Stimulated activated CD4-positive, alpha-beta T cell treated with anti-CD3 and anti-CD28 coated beads, TNF-alpha, amount 100 ng/mL, for 1 hour (primary cell): ENCODE data around the gene GRIN2D.
"Not testable (repeated sequence)": the region's sequence is repeated elsewhere in the genome, so short reads cannot be mapped to it uniquely, and the experiment has no call there.

Experiments used
- DNase-seq, 3 donors: peaks; one replicate each; pipeline ENCODE4 v3.0.0-alpha.2; 2020; ENCODE audit warnings: low read depth in 3 of 3, low spot score in 1 of 3

Gene GRIN2D

DNA sequence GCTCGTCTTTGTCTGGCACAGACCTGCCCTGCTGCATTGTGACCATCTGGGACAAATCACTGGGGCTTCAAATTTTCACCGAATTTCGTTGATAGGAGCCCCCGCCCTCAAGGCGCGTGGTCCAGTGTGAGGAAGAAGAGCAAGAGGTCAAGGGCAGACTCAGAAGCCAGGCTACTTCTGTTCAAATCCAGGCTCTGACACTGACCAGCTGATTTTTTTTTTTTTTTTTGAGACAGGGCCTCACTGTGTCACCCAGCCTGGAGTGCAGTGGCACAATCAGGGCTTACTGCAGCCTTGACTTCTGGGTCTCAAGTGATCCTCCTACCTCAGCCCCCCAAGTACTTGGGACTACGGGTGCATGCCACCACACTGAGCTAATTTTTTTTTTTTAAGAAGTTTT is 22.1 kb upstream of the GRIN2D start:
- no peak for DNase-seq

DNA sequence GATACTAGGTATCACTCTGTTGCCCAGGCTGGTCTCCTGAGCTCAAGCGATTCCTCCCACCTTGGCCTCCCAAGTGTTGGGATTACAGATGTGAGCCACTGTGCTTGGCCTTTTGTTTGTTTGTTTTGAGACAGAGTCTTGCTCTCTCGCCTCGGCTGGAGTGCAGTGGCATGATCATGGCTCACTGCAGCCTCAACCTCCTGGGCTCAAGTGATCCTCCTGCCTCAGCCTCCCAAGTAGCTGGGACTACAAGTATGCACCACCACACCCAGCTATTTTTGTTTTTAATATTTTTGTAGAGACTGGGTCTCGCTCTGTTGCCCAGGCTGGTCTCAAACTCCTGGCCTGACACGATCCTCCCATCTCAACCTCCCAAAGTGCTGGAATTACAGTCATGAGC is 21.7 kb upstream of the GRIN2D start:
- DNase-seq, result not testable (repeated sequence)

DNA sequence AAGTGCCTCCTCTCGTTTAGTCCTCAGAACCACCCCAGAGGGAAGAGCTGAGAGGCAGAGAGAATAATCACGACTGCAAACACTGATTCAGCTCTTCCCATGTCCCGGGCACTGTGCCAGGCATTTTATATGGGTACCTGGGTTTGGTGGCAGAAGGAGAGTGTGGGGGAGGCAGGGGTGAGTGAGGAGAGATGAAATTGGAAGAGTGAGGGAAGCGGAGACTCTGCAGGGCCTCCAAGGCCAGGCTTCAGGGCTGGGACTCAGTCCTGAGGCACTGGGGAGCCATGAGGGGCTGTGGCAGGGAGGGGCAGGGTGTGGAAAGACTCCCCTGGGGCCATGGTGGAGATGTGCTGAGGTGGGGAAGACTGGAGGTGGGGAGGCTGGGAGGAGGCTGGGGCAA is 20.6 kb upstream of the GRIN2D start:
- DNase-seq, result no peak

DNA sequence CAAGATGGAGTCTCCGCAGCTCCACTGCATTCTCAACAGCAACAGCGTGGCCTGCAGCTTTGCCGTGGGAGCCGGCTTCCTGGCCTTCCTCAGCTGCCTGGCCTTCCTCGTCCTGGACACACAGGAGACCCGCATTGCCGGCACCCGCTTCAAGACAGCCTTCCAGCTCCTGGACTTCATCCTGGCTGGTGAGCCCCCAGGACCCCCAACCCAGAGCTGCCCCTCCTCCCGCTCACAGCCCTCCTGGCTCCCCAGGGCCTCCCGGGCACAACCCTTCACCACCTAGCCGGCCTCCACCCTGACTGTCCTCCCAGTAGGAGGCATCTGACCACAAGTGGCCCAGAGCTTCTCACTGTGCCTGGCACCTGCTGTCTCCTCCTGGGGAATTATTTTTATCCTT is 19.9 kb upstream of the GRIN2D start:
- DNase-seq, result no peak

DNA sequence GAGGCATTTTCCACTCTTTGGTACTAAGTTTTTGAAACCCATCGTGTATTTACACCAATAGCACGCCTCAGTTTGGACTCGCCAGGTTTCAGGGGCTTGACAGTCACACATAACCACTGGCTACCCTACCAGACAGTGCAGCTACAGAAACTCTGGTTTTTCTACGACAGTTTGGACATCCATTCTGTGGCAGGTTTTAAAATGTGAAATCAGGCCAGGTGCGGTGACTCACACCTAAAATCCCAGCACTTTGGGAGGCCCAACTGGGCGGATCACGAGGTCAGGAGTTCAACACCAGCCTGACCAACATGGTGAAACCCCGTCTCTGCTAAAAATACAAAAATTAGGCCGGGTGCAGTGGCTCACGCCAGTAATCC is 15.3 kb upstream of the GRIN2D start:
- no peak for DNase-seq

DNA sequence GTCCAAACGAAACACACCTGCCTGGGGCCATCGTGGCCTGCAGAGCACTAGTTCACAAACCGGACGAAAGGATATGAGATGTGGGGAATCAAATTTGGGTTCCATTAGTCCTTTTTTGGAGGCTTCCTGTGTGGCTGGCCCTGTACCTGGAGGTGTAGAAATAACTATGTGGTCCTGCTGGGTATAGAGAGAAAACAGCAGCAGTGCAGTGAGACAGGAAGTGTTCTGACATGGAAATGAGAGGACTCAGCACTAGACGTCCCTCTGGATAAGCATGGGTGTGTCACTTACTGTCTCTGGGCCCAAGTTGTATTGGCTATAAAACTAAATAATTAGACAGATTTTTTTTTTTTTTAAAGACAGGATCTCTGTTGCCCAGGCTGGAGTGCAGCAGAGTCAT is 14.4 kb upstream of the GRIN2D start:
- DNase-seq, result no peak

DNA sequence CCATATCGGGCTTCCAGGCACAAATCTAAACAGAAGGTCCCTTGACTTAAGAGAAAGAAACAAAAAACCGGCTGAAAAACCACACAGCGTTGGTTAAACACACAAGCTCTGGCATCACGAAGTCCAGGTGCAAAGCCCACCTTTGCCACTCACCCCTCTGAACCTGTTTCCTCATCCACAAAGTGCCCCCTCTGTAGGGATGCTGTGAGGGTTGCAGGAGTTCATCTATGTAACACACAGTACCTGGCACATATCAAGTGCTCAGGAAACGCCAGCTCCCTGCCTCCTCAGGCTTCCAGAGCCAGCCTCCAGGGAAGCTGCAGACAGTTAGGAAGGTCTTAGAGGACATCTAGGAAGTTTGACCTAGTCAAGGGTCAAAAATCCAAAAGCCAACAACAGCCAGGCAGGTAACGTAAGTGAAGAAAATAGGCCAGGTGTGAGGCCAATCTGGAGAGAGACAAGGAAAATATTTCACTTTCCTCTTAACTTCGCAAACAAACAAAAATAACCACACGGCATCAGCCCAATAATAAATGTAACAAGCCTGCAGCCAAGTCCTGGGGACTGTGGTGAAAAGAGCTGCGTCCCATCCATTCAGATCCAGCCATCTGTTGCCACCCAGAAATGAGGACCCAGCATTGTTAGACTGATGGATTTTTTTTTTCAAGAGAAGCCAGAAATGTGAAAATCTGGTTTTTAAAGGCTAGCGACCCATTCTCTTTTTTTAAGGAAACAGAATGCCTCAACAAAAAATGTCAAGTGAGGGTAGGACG is 12.1 kb upstream of the GRIN2D start:
- no peak for DNase-seq

DNA sequence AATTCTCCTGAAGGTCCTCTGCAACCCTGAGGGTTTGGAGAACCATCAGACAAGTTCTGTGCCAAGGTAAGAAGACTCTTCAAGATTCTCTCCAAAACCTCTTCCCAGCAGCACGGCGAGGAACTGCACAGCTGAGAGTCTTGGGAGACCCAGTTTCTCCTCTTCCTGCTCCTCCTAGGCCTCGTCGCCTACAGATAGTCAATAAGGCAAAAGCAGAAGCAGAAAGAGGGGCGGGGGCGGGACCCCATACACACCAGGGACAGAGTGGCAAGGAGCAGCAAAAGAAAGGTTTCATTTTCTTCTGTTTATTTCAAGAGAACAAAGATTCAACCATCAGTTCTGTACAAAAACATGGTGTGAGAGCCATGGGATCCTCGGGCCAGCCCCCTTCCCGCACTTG is 11.2 kb upstream of the GRIN2D start:
- DNase-seq, result no peak

DNA sequence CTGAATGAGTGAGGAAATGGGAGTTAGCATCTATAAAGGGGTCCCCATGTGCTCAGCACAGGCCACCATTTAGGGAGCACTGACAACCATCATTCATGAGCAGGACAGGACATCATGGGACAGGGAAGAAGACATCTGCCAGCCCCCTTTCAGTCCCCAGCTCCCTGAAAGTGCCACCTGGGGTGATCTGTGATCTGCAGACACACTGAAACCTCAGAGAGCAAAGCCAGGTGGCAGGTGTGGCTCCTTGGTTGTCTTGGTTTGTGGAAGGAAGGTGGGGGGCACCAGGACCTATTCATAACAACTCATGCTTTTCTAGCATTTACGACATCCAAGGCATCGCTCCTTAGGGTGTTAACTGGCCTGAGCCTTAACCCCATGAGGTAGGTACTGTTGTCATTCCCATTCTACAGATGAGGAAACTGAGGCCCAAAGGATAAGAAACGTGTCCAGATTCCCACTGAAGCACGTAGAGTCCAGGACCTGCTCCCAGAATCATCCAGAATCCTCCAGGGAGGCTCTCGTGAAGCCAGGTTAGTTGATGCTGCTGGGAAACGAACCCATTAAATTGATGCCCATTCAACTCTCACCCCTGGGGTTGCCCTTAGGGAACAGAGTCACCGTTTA is 7.9 kb upstream of the GRIN2D start:
- no peak for DNase-seq

DNA sequence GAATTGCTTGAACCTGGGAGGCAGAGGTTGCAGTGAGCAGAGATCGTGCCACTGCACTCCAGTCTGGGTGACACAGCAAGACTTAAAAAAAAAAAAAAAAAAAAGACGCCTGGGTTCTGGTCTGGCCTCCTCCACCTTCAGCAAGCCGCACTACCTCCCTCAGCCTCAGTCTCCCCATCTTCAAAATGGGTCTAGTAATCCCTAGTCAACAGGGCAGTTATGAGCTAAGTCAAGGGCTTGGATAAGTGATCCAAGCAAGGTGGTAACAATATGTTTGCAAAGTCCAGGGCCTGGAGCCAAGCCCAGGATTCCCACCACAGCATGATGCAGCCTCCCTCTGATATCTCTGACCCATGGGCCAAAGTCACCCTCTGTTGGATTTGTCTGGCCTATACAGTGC is 6.5 kb upstream of the GRIN2D start:
- DNase-seq, result no peak

DNA sequence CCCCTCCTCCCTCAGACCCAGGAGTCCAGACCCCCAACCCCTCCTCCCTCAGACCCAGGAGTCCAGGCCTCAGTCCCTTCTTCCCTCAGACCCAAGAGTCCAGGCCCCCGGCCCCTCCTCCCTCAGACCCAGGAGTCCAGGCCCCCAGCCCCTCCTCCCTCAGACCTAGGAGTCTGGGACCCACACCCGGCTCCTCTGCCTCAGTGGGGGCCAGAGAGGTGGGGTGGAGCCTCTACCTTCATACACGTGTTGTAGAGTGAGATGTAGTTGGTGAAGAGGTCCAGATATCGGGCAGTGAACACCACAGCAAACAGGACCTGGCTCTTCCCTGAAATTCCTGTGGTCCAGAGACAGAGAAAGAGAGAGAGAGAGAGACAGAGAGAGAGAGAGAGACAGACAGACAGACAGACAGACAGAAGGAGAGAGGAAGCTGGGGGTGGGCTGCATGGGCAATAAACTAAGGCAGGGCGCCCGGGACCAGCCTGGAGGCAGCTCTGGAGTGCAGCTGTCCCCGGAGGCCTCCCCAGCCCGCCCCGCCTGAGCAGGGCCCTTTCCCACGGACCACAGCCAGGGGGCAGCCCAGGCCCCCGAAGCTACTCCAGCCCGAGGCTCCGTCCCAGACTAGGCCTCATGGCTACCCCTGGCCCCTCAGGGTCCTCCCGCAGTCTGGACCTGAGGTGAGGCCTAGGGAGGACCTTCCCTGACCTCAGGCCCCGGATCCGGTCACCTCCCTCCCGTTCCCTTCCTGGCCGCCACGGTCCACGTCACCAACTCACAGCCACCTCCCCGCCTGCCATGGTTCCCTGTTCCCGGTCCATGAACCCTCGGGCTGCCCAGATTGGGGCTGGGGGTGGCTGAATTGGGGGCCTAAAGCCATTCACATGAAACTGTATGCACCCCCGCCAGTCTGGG is 3.0 kb upstream of the GRIN2D start:
- DNase-seq, result peak in 2 of 3 donors; percentile 31 to 55

DNA sequence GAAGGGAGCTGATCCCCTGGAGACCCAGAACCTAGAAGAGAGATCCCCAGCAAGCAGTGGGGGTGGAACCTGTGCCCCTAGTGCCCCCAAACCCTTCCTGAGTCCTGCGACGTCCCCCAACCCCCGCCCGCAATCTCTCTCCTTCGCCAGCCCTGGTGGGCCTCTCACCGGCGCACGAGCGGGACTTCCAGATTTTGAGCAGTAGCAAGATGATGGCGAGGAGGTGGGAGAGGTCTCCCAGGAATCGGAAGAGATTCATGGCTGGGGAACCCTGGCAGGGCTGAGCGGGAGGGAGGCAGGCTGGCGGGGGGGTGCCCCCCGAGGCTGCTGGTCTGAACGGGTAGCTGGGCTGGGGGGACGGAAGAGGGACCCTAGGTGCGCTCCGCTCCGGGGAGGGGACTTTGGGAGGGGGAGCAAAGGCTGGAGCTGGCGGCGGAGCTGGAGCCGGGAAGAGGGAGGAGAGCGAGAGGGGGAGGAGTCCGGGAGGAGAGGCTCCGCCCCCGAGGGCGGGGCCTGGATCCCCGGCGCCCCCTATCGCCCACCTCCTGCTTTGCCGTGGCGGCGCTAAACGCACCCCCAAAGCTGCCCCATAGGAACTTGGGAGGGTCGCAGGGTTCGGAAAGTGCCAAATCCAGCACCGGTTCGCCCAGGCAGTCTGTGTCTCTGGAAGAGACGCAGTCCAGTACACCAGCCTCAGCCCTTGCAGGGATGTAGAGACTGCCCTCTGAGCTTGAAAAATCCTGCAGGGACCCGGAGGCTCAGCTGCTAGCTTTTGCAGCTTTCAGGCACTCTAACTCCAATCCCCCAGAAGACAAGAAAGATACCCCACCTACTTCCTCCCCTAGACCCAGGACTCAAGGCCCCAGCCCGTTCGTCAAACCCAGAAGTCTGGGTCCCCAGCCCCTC is 2.1 kb upstream of the GRIN2D start, which contains the start of gene KDELR1:
Gene KDELR1, minus strand, starts transcription at position 452 of the 906 bp plus-strand sequence. Its CDS starts 193 bp downstream, at position 259.
- peak; percentile 25 to 66 (median 61) for DNase-seq

DNA sequence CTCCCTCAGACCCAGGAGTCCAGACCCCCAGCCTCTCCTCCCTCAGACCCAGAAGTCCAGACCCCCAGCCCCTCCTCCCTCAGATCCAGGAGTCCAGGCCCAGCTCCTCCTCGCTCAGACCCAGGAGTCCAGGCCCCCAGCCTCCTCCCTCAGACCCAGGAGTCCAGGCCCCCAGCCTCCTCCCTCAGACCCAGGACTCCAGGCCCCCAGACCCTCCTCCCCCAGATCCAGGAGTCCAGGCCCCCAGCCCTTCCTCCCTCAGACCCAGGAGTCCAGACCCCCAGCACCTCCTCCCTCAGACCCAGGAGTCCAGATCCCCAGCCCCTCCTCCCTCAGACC is 1.5 kb upstream of the GRIN2D start:
- not testable (repeated sequence) for DNase-seq

DNA sequence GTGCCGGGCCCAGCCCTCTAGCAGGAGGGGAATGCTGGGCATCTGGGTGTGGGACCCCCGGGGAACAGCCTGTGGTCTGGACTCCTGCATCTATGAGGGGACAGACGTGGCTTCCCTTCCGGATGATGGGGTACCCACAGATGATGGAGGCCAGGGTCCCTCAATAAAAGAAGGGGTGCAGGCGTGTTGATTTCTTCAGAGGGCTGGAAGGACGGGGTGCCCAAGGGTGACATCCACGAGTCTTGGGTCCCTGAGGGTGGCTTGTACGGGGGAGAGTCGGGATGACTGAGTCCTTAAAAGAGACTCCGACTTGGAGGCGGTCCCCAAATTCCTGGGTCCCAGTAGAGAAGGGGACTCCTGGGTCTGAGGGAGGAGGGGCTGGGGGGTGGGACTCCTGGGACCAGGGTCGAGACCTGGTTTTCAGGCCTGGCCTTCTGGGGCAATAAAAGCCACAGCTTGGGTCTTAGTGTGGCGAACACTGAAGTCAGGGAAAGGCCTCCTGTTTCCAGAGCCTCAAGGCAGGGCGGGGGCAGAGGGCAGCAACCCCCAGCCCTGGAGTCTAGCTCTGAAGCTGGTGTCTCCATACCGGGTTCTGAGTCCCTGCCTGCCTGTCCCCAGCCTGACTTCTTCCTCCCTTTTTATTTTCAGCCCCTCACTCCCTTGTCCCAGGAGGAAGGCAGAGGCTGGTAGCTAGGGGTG is 459 bp upstream of the GRIN2D start:
- no peak for DNase-seq

DNA sequence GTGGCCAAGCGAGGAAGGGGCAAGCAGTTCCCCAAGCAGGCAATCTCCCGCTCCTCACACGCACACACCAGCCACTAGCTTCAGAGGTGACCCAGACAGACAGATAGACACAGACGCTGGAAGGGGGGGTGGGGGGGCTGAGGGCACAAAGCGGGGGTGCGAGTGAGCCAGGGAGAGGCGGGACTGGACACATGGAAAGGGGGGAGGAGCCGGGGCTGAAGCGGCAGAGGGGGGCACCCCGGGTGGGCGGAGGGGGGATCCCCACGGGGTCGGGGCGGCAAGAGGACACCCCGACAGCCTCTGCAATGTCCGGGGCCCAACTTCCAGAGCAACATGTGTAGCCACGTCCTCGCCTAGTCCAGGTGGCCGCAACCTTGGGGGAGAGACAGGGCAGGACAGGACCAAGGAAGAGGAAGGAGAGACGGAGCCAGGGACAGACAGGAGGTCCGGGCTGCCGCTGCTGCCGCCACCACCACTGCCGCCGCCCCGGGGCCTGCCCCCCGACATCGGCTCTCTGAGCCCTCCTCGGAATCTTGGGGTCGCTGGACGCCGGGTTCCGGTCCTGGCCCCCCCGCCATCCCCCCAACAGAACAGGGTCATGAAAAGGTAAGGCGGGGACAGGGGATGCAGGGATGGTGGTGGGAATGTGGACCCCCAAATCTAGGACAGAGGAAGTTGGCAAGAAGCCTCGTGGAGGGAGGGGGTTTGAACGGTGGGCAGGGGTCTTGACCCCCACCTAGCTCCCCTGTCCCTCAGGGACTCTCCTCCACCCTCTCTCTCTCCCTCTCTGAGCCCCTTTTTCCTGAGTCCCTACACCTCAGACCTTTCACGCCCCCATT is 1.1 kb downstream of the GRIN2D start:
- DNase-seq, result no peak

DNA sequence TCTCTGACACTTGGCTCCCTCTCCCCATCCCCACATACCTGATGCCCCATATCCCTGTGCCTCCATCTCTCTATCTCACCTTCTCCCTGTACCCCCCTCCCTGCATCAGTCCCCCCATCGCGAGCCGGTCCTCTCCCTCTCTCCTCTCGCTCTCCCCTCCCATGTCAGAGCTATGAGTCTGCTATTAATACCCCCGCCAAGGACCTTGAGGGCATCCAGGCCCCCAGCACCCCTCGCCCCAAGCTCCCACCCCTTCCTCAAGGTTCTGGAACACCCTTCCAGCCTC is 1.6 kb downstream of the GRIN2D start:
- no peak for DNase-seq

DNA sequence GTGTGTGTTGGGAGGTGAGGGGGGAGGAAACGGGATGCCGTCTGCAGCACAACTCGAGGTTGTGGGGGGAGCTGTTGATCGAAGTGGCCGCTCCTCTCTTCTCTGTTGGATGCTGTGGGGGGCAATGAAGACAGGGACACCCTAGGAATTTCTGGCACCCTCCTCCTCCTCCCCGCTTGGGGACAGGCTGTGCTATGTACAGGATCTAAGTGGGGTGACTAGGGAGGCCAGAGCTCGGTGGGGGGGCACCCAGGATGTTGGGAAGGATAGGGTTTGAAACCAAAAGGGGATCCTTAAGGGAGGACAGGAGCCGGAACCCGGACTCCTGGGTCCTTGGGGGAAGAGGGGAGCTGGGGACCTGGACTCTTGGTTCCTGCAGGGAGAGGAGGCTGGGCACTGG is 2.0 kb downstream of the GRIN2D start:
- DNase-seq, result no peak

DNA sequence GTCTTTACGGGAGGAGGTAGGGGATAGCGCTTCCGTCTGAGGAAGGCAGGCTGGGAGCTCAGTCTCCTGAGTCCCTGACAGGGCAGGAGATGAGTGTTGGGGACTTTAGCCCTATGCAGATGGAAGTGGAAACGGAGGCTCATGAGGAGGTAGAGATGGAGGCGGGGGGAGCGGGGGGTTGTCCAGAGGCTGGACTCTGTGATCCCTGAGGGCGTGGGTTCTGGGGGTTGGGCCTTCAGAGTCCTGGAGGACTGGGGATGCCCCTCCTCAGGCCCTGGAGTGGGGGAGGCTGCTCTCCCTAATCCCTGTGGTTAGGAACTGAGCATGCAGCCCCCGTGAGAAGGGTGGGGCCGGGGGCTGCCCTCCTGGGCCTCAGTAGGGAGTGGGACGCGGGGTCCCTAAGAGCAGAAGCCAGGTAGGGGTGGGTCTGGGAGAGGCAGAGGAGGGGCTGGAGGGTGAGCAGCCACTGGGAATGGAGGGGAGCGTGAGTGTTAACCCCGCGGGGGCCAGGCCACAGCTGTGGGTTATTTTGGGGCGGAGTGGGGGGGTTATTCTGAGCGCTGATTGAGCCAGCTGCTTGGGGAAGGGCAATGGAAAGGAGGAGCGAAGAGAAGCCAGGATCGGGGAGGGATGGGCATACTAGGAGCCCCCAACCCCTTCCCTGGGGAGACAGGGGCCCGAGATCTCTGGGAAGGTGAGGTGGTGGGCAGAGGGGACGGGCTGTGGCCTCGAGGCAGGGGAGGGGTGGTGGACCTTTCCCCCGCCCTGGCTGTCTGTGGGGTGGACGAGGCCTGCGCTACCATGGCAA is 2.8 kb downstream of the GRIN2D start:
- no peak for DNase-seq

DNA sequence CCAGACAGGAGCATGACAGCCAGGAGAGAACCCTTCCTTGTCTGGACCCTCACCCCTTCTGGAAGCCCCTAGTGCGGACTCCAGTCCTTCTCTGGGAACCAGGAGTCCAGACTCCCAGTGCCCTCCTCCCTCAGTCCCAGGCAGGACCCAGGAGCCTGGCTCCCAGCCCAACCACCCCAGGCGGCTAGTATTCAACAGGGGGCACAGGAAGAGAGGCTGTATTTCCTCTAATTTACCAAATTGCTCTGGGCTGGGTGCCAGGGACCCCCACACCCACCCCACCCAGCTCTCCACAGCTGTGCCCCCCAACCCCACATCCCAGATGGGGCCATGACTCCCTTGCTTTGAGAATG is 3.3 kb downstream of the GRIN2D start:
- DNase-seq, result no peak
